SK-N-SH (cell line): ENCODE results near the gene TCEA3. TPM values are rescaled to one million over a fixed set of nuclear protein-coding genes. Genes with fewer than 3 reads are reported as not detected.

Experiments
- CTCF ChIA-PET: fragments of 300-600, 350-600 bp; formaldehyde crosslinking; extraction: SDS; loops from one replicate; lab custom pipeline; 2021; lab: Yijun Ruan, JAX
- POLR2A ChIA-PET: fragments of 350-600 bp; sonication (Branson Sonifier 250); formaldehyde crosslinking; extraction: SDS; loops from one replicate; lab custom pipeline; 2020; ENCODE audit warnings: antibody characterized with exemption, inconsistent platforms; lab: Yijun Ruan, JAX
- DNase-seq: peaks from one replicate; pipeline ENCODE4 v3.0.0; 2012
- H2AFZ ChIP-seq: fragments of 200-600 bp; sonication (generic); 2 replicates; pipeline ENCODE4 v1.8.1; 2016; ENCODE audit warnings: antibody characterized with exemption, mild to moderate bottlenecking, low read depth
- H3F3A ChIP-seq: fragments of 200-600 bp; sonication (generic); replicated peaks from 2 replicates; pipeline ENCODE3; 2016; ENCODE audit warnings: antibody characterized with exemption, mild to moderate bottlenecking; ENCODE audit not compliant: insufficient read depth
- H3K27ac ChIP-seq, 2 experiments: fragments of 200-500 bp in 1 of 2; fragments of 200-600 bp in 1 of 2; sonication (Bioruptor generic) in 1 of 2; sonication (generic), shearing (Covaris generic) in 1 of 2; 2 replicates each; pipeline versions ENCODE4 v1.5.1 to v1.6.1; 2014 to 2016; ENCODE audit warnings: low read depth in 2 of 2, inconsistent platforms in 1 of 2, low read length in 1 of 2, mild to moderate bottlenecking in 1 of 2, mixed read lengths in 1 of 2
- H3K27me3 ChIP-seq: fragments of 200-600 bp; sonication (generic), shearing (Covaris generic); 2 replicates; pipeline ENCODE4 v1.6.1; 2016; ENCODE audit warnings: mixed run types; ENCODE audit not compliant: insufficient read depth
- H3K36me3 ChIP-seq, 2 experiments: fragments of 200-500 bp in 1 of 2; fragments of 200-600 bp in 1 of 2; sonication (Bioruptor generic) in 1 of 2; sonication (generic) in 1 of 2; replicated peaks in 1 of 2; 2 replicates each; pipeline versions ENCODE3 to v1.5.1; 2014 to 2016; ENCODE audit warnings: low read length in 1 of 2, mild to moderate bottlenecking in 1 of 2; ENCODE audit not compliant: insufficient read depth in 2 of 2, control insufficient read depth in 1 of 2
- H3K4me1 ChIP-seq, 2 experiments: fragments of 200-500 bp in 1 of 2; fragments of 200-600 bp in 1 of 2; sonication (Bioruptor generic) in 1 of 2; sonication (generic), shearing (Covaris generic) in 1 of 2; 2 replicates each; pipeline versions ENCODE4 v1.5.1 to v1.6.1; 2014 to 2016; ENCODE audit warnings: low read depth in 1 of 2, low read length in 1 of 2, mixed run types in 1 of 2; ENCODE audit not compliant: insufficient read depth in 2 of 2, control insufficient read depth in 1 of 2
- H3K4me2 ChIP-seq: fragments of 200-600 bp; sonication (generic), shearing (Covaris generic); 2 replicates; pipeline ENCODE4 v1.6.1; 2017; ENCODE audit warnings: mixed run types
- H3K4me3 ChIP-seq, 2 experiments: fragments of 200-500 bp in 1 of 2; fragments of 200-600 bp in 1 of 2; sonication (Bioruptor generic) in 1 of 2; sonication (generic), shearing (Covaris generic) in 1 of 2; 2 replicates each; pipeline versions ENCODE4 v1.5.1 to v1.8.1; 2014 to 2016; ENCODE audit warnings: low read depth in 2 of 2, inconsistent platforms in 1 of 2, low read length in 1 of 2, mild to moderate bottlenecking in 1 of 2, mixed read lengths in 1 of 2, moderate library complexity in 1 of 2
- H3K79me2 ChIP-seq: fragments of 200-600 bp; sonication (generic); 2 replicates; pipeline ENCODE4 v1.8.1; 2017; ENCODE audit warnings: mild to moderate bottlenecking; ENCODE audit not compliant: insufficient read depth
- H3K9ac ChIP-seq: fragments of 200-600 bp; sonication (generic); 2 replicates; pipeline ENCODE4 v1.6.1; 2017; ENCODE audit warnings: mixed run types
- H3K9me2 ChIP-seq: fragments of 200-600 bp; sonication (generic); 2 replicates; pipeline ENCODE4 v1.6.1; 2017; ENCODE audit warnings: mixed run types
- H3K9me3 ChIP-seq: fragments of 200-600 bp; sonication (generic); 2 replicates; pipeline ENCODE4 v1.6.1; 2017; ENCODE audit warnings: mixed run types, mild to moderate bottlenecking, moderate library complexity
- H4K20me1 ChIP-seq: fragments of 200-600 bp; sonication (generic); 2 replicates; pipeline ENCODE4 v1.6.1; 2017; ENCODE audit warnings: mild to moderate bottlenecking, mixed run types; ENCODE audit not compliant: insufficient read depth
- FOXM1 ChIP-seq: IDR thresholded peaks from 2 replicates; pipeline ENCODE4 v1.4.0; 2012; ENCODE audit warnings: low read depth, mild to moderate bottlenecking
- MEF2A ChIP-seq: IDR thresholded peaks from 2 replicates; pipeline ENCODE4 v1.4.0; 2012; ENCODE audit warnings: low read depth, borderline replicate concordance
- RAD21 ChIP-seq: IDR thresholded peaks from 2 replicates; pipeline ENCODE4 v1.6.1; 2012; ENCODE audit warnings: mild to moderate bottlenecking, low read length
- REST ChIP-seq: IDR thresholded peaks from 2 replicates; pipeline ENCODE4 v1.6.1; 2012; ENCODE audit warnings: mild to moderate bottlenecking, low read depth, low read length, moderate library complexity
- RXRA ChIP-seq: IDR thresholded peaks from 2 replicates; pipeline ENCODE4 v1.4.0; 2012; ENCODE audit warnings: low read depth, mild to moderate bottlenecking, borderline replicate concordance
- ZBTB33 ChIP-seq: IDR thresholded peaks from 2 replicates; pipeline ENCODE4 v1.4.0; 2012; ENCODE audit warnings: low read depth, borderline replicate concordance
- WGBS: methylation state at CpG from one replicate; pipeline ENCODE4 v1.1.6; 2017; ENCODE audit warnings: low lambda C conversion rate; 5-methylcytosine and 5-hydroxymethylcytosine counted together
- polyA plus RNA-seq, 3 experiments: library from polyadenylated mRNA; depleted of rRNA; stranded (reverse); fragments of >200 nt; gene quantifications; 2 replicates each; pipeline ENCODE4 v1.2.3, GENCODE V29; 2012

The TCEA3 gene
- polyA plus RNA-seq, 1 of the 3 experiments (the other 2 are of a cell fraction) = 1.1 TPM

- Histone ChIP-seq H3K9ac (no peak overlapping the region), H3K27me3 (no peaks in the 10 kb centered on the region), H3K36me3 (peaks cover 8 to 39% of the 10 kb centered on the region in 2 experiments), H3K4me2 (no peak overlapping the region), H3K9me3 (no peaks in the 10 kb centered on the region), H3K27ac (no peak overlapping the region), H2AFZ (no peak overlapping the region), H3K4me1 (peaks cover 0 to 4% of the 10 kb centered on the region in 2 experiments; a peak in 1 of 4 replicates), H3K79me2 (no peaks in the 10 kb centered on the region), H3F3A (no peaks in the 10 kb centered on the region), H4K20me1 (no peaks in the 10 kb centered on the region), H3K4me3 (no peak overlapping the region), H3K9me2 (no peaks in the 10 kb centered on the region)
- ChIA-PET POLR2A (no interaction called here), CTCF (interaction anchor here (1.0 kb wide), 1 partner anchor 24 kb away, joined by 3 read pairs; no protein-coding TSS in a partner anchor)
- TF ChIP-seq RXRA = no peak
- no peak for TF ChIP-seq MEF2A
- no peak for TF ChIP-seq ZBTB33
- TF ChIP-seq RAD21 = no peak
- WGBS = 85% methylated on average over 2 of the region's 2 CpGs
- DNase-seq = no peak
These were observed 3.8 kb upstream of the TCEA3 start for GRCh38 chr1:23428136-23428905.

GRCh38 chr1:23427550-23427949, 3.0 kb upstream of the TCEA3 start:
- Histone ChIP-seq H3K4me1 (peaks cover 0 to 11% of the 10 kb centered on the region in 2 experiments; a peak in 1 of 4 replicates), H2AFZ (no peak overlapping the region)
- TF ChIP-seq REST = peak; percentile 82
- TF ChIP-seq FOXM1 = no peak
- TF ChIP-seq, all 33 proteins: peak for 1
- Histone ChIP-seq H3K4me2 (no peak overlapping the region), H3K27ac (no peak overlapping the region), H3K9ac (no peak overlapping the region), H3K79me2 (no peaks in the 10 kb centered on the region), H3K36me3 (peaks cover 8 to 31% of the 10 kb centered on the region in 2 experiments), H3K4me3 (no peak overlapping the region), H3K27me3 (no peaks in the 10 kb centered on the region), H4K20me1 (no peaks in the 10 kb centered on the region), H3K9me3 (no peaks in the 10 kb centered on the region), H3F3A (no peaks in the 10 kb centered on the region), H3K9me2 (no peaks in the 10 kb centered on the region)
- no peak for DNase-seq
- 82% methylated on average over 3 of the region's 3 CpGs for whole genome bisulfite sequencing
- ChIA-PET POLR2A (no interaction called here), CTCF (interaction anchor here (1.0 kb wide), 1 partner anchor 23 kb away, joined by 3 read pairs; no protein-coding TSS in a partner anchor)
